Muscle of arm (tissue), 12 donors: ENCODE measurements around the gene KRTAP4-16. TPM values are rescaled to one million over a fixed set of nuclear protein-coding genes. Genes with fewer than 3 reads are reported as not detected.

Source experiments
- polyA plus RNA-seq, 12 donors: library from polyadenylated mRNA; unstranded; fragments of 120-200 nt; gene quantifications; one replicate each; pipeline ENCODE4 v1.2.1, GENCODE V29; 2013; ENCODE audit not compliant: insufficient read length in 12 of 12

Gene KRTAP4-16
- polyA plus RNA-seq, 12 donors = not detected

Other genes with a start within 250 kb of the KRTAP4-16 start
- gene KRT12, start 235.0 kb downstream of the KRTAP4-16 start, polyA plus RNA-seq = 1 to 10 TPM in 1 of 12 donors, under 1 TPM in 6, not detected in 5; 0.07 to 2.8 (median 0.31) TPM
- gene KRT20, start 217.0 kb downstream of the KRTAP4-16 start, polyA plus RNA-seq = 1 to 10 TPM in 1 of 12 donors, under 1 TPM in 4, not detected in 7; 0.07 to 1.9 (median 0.22) TPM
- 10 to 100 TPM in 3 of 12 donors, under 1 TPM in 6, not detected in 3; 0.12 to 25.1 (median 0.44) TPM for gene KRT23, start 164.6 kb downstream of the KRTAP4-16 start, polyA plus RNA-seq
- 10 to 100 TPM in 1 of 12 donors, 1 to 10 TPM in 9, not detected in 2; 2.3 to 12.3 (median 6.3) TPM for gene KRT39, start 135.3 kb downstream of the KRTAP4-16 start, polyA plus RNA-seq
- 10 to 100 TPM in 5 of 12 donors, 1 to 10 TPM in 5, not detected in 2; 3.1 to 16.4 (median 11.0) TPM for gene KRT40, start 117.9 kb downstream of the KRTAP4-16 start, polyA plus RNA-seq
- gene KRTAP3-3, start 108.0 kb downstream of the KRTAP4-16 start, polyA plus RNA-seq = not detected
- 1 to 10 TPM in 4 of 12 donors, under 1 TPM in 5, not detected in 3; 0.22 to 1.4 (median 0.86) TPM for gene KRTAP3-2, start 102.3 kb downstream of the KRTAP4-16 start, polyA plus RNA-seq
- not detected for gene KRTAP3-1, start 93.1 kb downstream of the KRTAP4-16 start, polyA plus RNA-seq
- gene KRTAP1-5, start 75.0 kb downstream of the KRTAP4-16 start, polyA plus RNA-seq = not detected
- not detected for gene KRTAP1-4, start 72.0 kb downstream of the KRTAP4-16 start, polyA plus RNA-seq
- not detected for gene KRTAP1-3, start 67.3 kb downstream of the KRTAP4-16 start, polyA plus RNA-seq
- gene KRTAP1-1, start 60.8 kb downstream of the KRTAP4-16 start, polyA plus RNA-seq = not detected
- gene KRTAP2-1, start 54.9 kb downstream of the KRTAP4-16 start, polyA plus RNA-seq = not detected
- not detected for gene KRTAP2-2, start 47.0 kb downstream of the KRTAP4-16 start, polyA plus RNA-seq
- gene KRTAP2-3, start 42.1 kb downstream of the KRTAP4-16 start, polyA plus RNA-seq = under 1 TPM in 2 of 12 donors, not detected in 10; 0.49 to 0.57 TPM
- not detected for gene KRTAP2-4, start 36.3 kb downstream of the KRTAP4-16 start, polyA plus RNA-seq
- not detected for gene KRTAP4-7, start 18.1 kb downstream of the KRTAP4-16 start, polyA plus RNA-seq
- not detected for gene KRTAP4-8, start 4.1 kb downstream of the KRTAP4-16 start, polyA plus RNA-seq
- not detected for gene KRTAP4-9, start 3.2 kb upstream of the KRTAP4-16 start, polyA plus RNA-seq
- not detected for gene KRTAP4-11, start 16.2 kb upstream of the KRTAP4-16 start, polyA plus RNA-seq
- gene KRTAP4-12, start 22.0 kb upstream of the KRTAP4-16 start, polyA plus RNA-seq = not detected
- gene KRTAP4-6, start 38.3 kb upstream of the KRTAP4-16 start, polyA plus RNA-seq = not detected
- gene KRTAP4-5, start 47.6 kb upstream of the KRTAP4-16 start, polyA plus RNA-seq = not detected
- gene KRTAP4-4, start 58.5 kb upstream of the KRTAP4-16 start, polyA plus RNA-seq = not detected
- gene KRTAP4-3, start 66.0 kb upstream of the KRTAP4-16 start, polyA plus RNA-seq = not detected
- not detected for gene KRTAP4-2, start 76.0 kb upstream of the KRTAP4-16 start, polyA plus RNA-seq
- not detected for gene KRTAP4-1, start 82.7 kb upstream of the KRTAP4-16 start, polyA plus RNA-seq
- gene KRTAP9-1, start 87.7 kb upstream of the KRTAP4-16 start, polyA plus RNA-seq = not detected
- gene KRTAP9-2, start 124.4 kb upstream of the KRTAP4-16 start, polyA plus RNA-seq = not detected
- gene KRTAP9-3, start 130.2 kb upstream of the KRTAP4-16 start, polyA plus RNA-seq = not detected
- gene KRTAP9-8, start 135.8 kb upstream of the KRTAP4-16 start, polyA plus RNA-seq = not detected
- gene KRTAP9-4, start 147.5 kb upstream of the KRTAP4-16 start, polyA plus RNA-seq = not detected
- gene KRTAP9-9, start 153.2 kb upstream of the KRTAP4-16 start, polyA plus RNA-seq = not detected
- gene KRTAP9-6, start 163.2 kb upstream of the KRTAP4-16 start, polyA plus RNA-seq = under 1 TPM in 7 of 12 donors, not detected in 5; 0.11 to 0.65 (median 0.24) TPM
- not detected for gene KRTAP9-7, start 173.5 kb upstream of the KRTAP4-16 start, polyA plus RNA-seq
- gene KRTAP29-1, start 200.6 kb upstream of the KRTAP4-16 start, polyA plus RNA-seq = not detected
- gene KRTAP16-1, start 207.1 kb upstream of the KRTAP4-16 start, polyA plus RNA-seq = not detected
- not detected for gene KRTAP17-1, start 213.5 kb upstream of the KRTAP4-16 start, polyA plus RNA-seq
- gene KRT33A, start 248.6 kb upstream of the KRTAP4-16 start, polyA plus RNA-seq = not detected